K562 (cell line): ENCODE data around the gene COASY. TPM values are rescaled to one million over a fixed set of nuclear protein-coding genes. Genes with fewer than 3 reads are reported as not detected.

ENCODE experiments used
- CEBPZ ChIP-seq: fragments of 150-350 bp; IDR thresholded peaks from 2 replicates; pipeline ENCODE4 v1.6.1; 2014; ENCODE audit warnings: low read depth, mild to moderate bottlenecking, low read length, borderline replicate concordance
- CGGBP1 ChIP-seq: fragments of 250-450 bp; sonication (Bioruptor Pico); IDR thresholded peaks from 2 replicates; pipeline ENCODE4 v1.9.0; 2021; ENCODE audit warnings: mild to moderate bottlenecking
- CTCFL ChIP-seq: IDR thresholded peaks from 2 replicates; pipeline ENCODE4 v1.6.1; 2011; ENCODE audit warnings: borderline replicate concordance, low read depth, mild to moderate bottlenecking, moderate library complexity, low read length; ENCODE audit not compliant: insufficient read depth, poor library complexity, severe bottlenecking
- E4F1 ChIP-seq: fragments of 250-450 bp; sonication (Bioruptor Pico); IDR thresholded peaks from 2 replicates; pipeline ENCODE4 v1.5.0; 2021; ENCODE audit warnings: mild to moderate bottlenecking, borderline replicate concordance
- GABPB1 ChIP-seq: sonication (generic); formaldehyde crosslinking; IDR thresholded peaks from 2 replicates; pipeline ENCODE4 v1.8.0; 2022; ENCODE audit warnings: mild to moderate bottlenecking, missing genetic modification reagents
- MAFK ChIP-seq: IDR thresholded peaks from 2 replicates; pipeline ENCODE4 v1.6.1; 2011; ENCODE audit warnings: low read length, improper control_type of control experiment
- MEF2A ChIP-seq: IDR thresholded peaks from 2 replicates; pipeline ENCODE4 v1.6.1; 2011; ENCODE audit warnings: low read depth, mild to moderate bottlenecking, low read length, moderate library complexity; ENCODE audit not compliant: control insufficient read depth
- MXI1 ChIP-seq: IDR thresholded peaks from 2 replicates; pipeline ENCODE4 v1.6.1; 2011; ENCODE audit warnings: low read depth, mild to moderate bottlenecking, improper control_type of control experiment, low read length
- MYNN ChIP-seq, 2 experiments: sonication (generic); formaldehyde crosslinking in 1 of 2; IDR thresholded peaks; 2 replicates each; pipeline versions ENCODE4 v1.5.0 to v1.6.1; 2016 to 2020; ENCODE audit warnings: antibody characterized with exemption in 1 of 2, missing genetic modification reagents in 1 of 2
- NFXL1 ChIP-seq: fragments of 450-650 bp; formaldehyde crosslinking; IDR thresholded peaks from 2 replicates; pipeline ENCODE4 v1.4.0; 2021; ENCODE audit warnings: mild to moderate bottlenecking
- RNF219 ChIP-seq: fragments of 250-450 bp; sonication (Bioruptor Pico); IDR thresholded peaks from 2 replicates; pipeline ENCODE4 v1.5.0; 2022; ENCODE audit warnings: mild to moderate bottlenecking
- ZC3H8 ChIP-seq: fragments of 450-650 bp; IDR thresholded peaks from 2 replicates; pipeline ENCODE4 v1.6.1; 2017
- ZNF12 ChIP-seq: sonication (generic); formaldehyde crosslinking; IDR thresholded peaks from 2 replicates; pipeline ENCODE4 v1.4.0; 2020; ENCODE audit warnings: mild to moderate bottlenecking, missing genetic modification reagents
- polyA plus RNA-seq, 8 experiments: library from polyadenylated mRNA; depleted of rRNA in 4 of 8; stranded (reverse) in 5 of 8; unstranded in 3 of 8; fragments of >200 nt; fragmentation: Nextera tagmentation in 2 of 8; fragmentation: Illumina TruSeq in 1 of 8; extraction: Ambion mirVana in 2 of 8; extraction: Trizol in 1 of 8; gene quantifications; 2 replicates each; pipeline versions ENCODE4 v1.2.1 to v1.2.3, GENCODE V29; 2011 to 2014; ENCODE audit warnings: inconsistent platforms in 1 of 8, missing spikeins in 1 of 8
- total RNA-seq, 7 experiments: library from RNA; depleted of rRNA in 6 of 7; stranded (reverse); fragments of >200 nt in 6 of 7; fragmentation: Illumina TruSeq in 2 of 7; extraction: Trizol in 2 of 7; gene quantifications; 2 replicates each; pipeline versions ENCODE4 v1.2.1 to v1.2.3, GENCODE V29; 2011 to 2021; ENCODE audit warnings: low replicate concordance in 1 of 7

The COASY gene
- total and polyA plus RNA-seq, 9 of the 15 experiments (the other 6 are each of a cell fraction or from before 2014, with no cell fraction given): 25.4 to 175 (median 62.3) TPM

GRCh38 chr17:42566883-42567573 lies 5.1 kb downstream of the COASY start, which contains the start of gene MLX (continued):
- TF ChIP-seq CEBPZ (no peak), MEF2A (no peak), RNF219 (CRISPR knock-in tag) (no peak), MXI1 (peak; percentile 89), E4F1 (CRISPR knock-in tag) (no peak), ZNF12 (CRISPR knock-in tag) (no peak), CGGBP1 (CRISPR knock-in tag) (no peak), NFXL1 (no peak), CTCFL (no peak), MYNN (IDR thresholded peaks at IDR 0.05) (no peak; the same call in 1 of the 2 replicates), MYNN (CRISPR knock-in tag; IDR thresholded peaks at IDR 0.05) (no peak), GABPB1 (peak; percentile 86), MAFK (no peak), ZC3H8 (no peak)
